ENCODE results near the gene PSPH. TPM values are rescaled to one million over a fixed set of nuclear protein-coding genes. Genes with fewer than 3 reads are reported as not detected.

PSPH gene
- polyA plus RNA-seq, 1 donor (not counting 4 experiments of a cell fraction or from before 2014, with no cell fraction given): 21.6 TPM

- Histone ChIP-seq H2AFZ (ENCODE audit: control insufficient read depth, low read length) (no peak overlapping the region), H3K79me2 (ENCODE audit: control insufficient read depth, insufficient read depth, low read length) (no peaks in the 10 kb centered on the region), H3K4me2 (ENCODE audit: control insufficient read depth, extremely low read depth, insufficient read depth, low read depth, low read length) (no peak overlapping the region), H3K36me3 (ENCODE audit: control insufficient read depth in 2 of 2, extremely low read depth in 1 of 2, insufficient read depth in 2 of 2, low read length in 2 of 2) (peaks cover 4 to 15% of the 10 kb centered on the region in 2 experiments), H3K27ac (ENCODE audit: control insufficient read depth, insufficient read depth, low read length) (no peak overlapping the region), H3K4me1 (ENCODE audit: control insufficient read depth, extremely low read depth, insufficient read depth, low read length) (peaks cover 7% of the 10 kb centered on the region), H3K4me3 (ENCODE audit: control insufficient read depth in 2 of 3, extremely low read depth in 1 of 3, insufficient read depth in 2 of 3, low read depth in 1 of 3, low read length in 3 of 3) (no peak overlapping the region), H3K27me3 (ENCODE audit: control insufficient read depth, extremely low read depth, insufficient read depth, low read length) (no peaks in the 10 kb centered on the region), H3K9me3 (ENCODE audit: control insufficient read depth, low read depth, low read length) (no peaks in the 10 kb centered on the region), H3K9me1 (ENCODE audit: control insufficient read depth, extremely low read depth, insufficient read depth, low read length) (no peaks in the 10 kb centered on the region), H3K9ac (ENCODE audit: control insufficient read depth, extremely low read depth, insufficient read depth, low read length) (no peak overlapping the region), H4K20me1 (ENCODE audit: control insufficient read depth, extremely low read depth, insufficient read depth, low read length) (no peaks in the 10 kb centered on the region)
- dilution Hi-C loops (cut with MboI; ENCODE audit: extremely low pct_ligation_motif_present, low sequenced_read_pairs): no loop called here
- no peak for TF ChIP-seq CTCF (optimal IDR thresholded peaks at IDR 0.05 in 1 of 3, IDR thresholded peaks at IDR 0.05 in 1 of 3, conservative IDR thresholded peaks at IDR 0.05 in 1 of 3; ENCODE audit: extremely low read depth in 1 of 3, insufficient read depth in 2 of 3, low read length in 3 of 3)
- TF ChIP-seq EZH2 (IDR thresholded peaks at IDR 0.05; ENCODE audit: low read length): no peak
- no peak for DNase-seq (ENCODE audit: low read depth, low spot score)
- FAIRE-seq: no peak
These were observed 20.9 kb downstream of the PSPH start for GRCh38 chr7:56030340-56030739.

GRCh38 chr7:56028942-56029630 lies 22.2 kb downstream of the PSPH start:
- Histone ChIP-seq H3K36me3 (ENCODE audit: control insufficient read depth in 2 of 2, extremely low read depth in 1 of 2, insufficient read depth in 2 of 2, low read length in 2 of 2) (peaks cover 4 to 15% of the 10 kb centered on the region in 2 experiments), H3K4me1 (ENCODE audit: control insufficient read depth, extremely low read depth, insufficient read depth, low read length) (peaks cover 7% of the 10 kb centered on the region), H3K9ac (ENCODE audit: control insufficient read depth, extremely low read depth, insufficient read depth, low read length) (no peak overlapping the region), H3K9me1 (ENCODE audit: control insufficient read depth, extremely low read depth, insufficient read depth, low read length) (no peaks in the 10 kb centered on the region), H3K27ac (ENCODE audit: control insufficient read depth, insufficient read depth, low read length) (no peak overlapping the region), H3K27me3 (ENCODE audit: control insufficient read depth, extremely low read depth, insufficient read depth, low read length) (no peaks in the 10 kb centered on the region), H4K20me1 (ENCODE audit: control insufficient read depth, extremely low read depth, insufficient read depth, low read length) (no peaks in the 10 kb centered on the region), H3K4me2 (ENCODE audit: control insufficient read depth, extremely low read depth, insufficient read depth, low read depth, low read length) (no peak overlapping the region), H3K4me3 (ENCODE audit: control insufficient read depth in 2 of 3, extremely low read depth in 1 of 3, insufficient read depth in 2 of 3, low read depth in 1 of 3, low read length in 3 of 3) (no peak overlapping the region), H3K79me2 (ENCODE audit: control insufficient read depth, insufficient read depth, low read length) (no peaks in the 10 kb centered on the region), H2AFZ (ENCODE audit: control insufficient read depth, low read length) (no peak overlapping the region), H3K9me3 (ENCODE audit: control insufficient read depth, low read depth, low read length) (no peaks in the 10 kb centered on the region)
- no peak for TF ChIP-seq CTCF (optimal IDR thresholded peaks at IDR 0.05 in 1 of 3, IDR thresholded peaks at IDR 0.05 in 1 of 3, conservative IDR thresholded peaks at IDR 0.05 in 1 of 3; ENCODE audit: extremely low read depth in 1 of 3, insufficient read depth in 2 of 3, low read length in 3 of 3)
- no peak for TF ChIP-seq EZH2 (IDR thresholded peaks at IDR 0.05; ENCODE audit: low read length)
- FAIRE-seq (no peak), DNase-seq (ENCODE audit: low read depth, low spot score) (no peak)
- dilution Hi-C loops (cut with MboI; ENCODE audit: extremely low pct_ligation_motif_present, low sequenced_read_pairs): no loop called here

Measured in keratinocyte (primary cell).